SJCRH30 (cell line): ENCODE results near the gene CLN5. TPM values are rescaled to one million over a fixed set of nuclear protein-coding genes. Genes with fewer than 3 reads are reported as not detected.

Experiments
- DNase-seq, 2 experiments: peaks; one replicate each; pipeline ENCODE4 v3.0.0-alpha.2; 2015 to 2020
- H3K27ac ChIP-seq: fragments of 250-450 bp; sonication (Bioruptor Pico); 2 replicates; pipeline ENCODE4 v1.5.1; 2020; ENCODE audit warnings: mild to moderate bottlenecking, moderate library complexity
- H3K27me3 ChIP-seq: fragments of 250-450 bp; sonication (Bioruptor Pico); 2 replicates; pipeline ENCODE4 v1.5.1; 2020; ENCODE audit warnings: mild to moderate bottlenecking, moderate library complexity
- H3K36me3 ChIP-seq: fragments of 250-450 bp; sonication (Bioruptor Pico); 2 replicates; pipeline ENCODE4 v1.5.1; 2020; ENCODE audit warnings: mild to moderate bottlenecking, moderate library complexity
- H3K4me1 ChIP-seq: fragments of 250-450 bp; sonication (Bioruptor Pico); 2 replicates; pipeline ENCODE4 v1.5.1; 2020; ENCODE audit warnings: mild to moderate bottlenecking, moderate library complexity
- H3K4me3 ChIP-seq: fragments of 250-450 bp; sonication (Bioruptor Pico); 2 replicates; pipeline ENCODE4 v1.5.1; 2020; ENCODE audit warnings: mild to moderate bottlenecking, moderate library complexity
- H3K9me3 ChIP-seq: fragments of 250-450 bp; sonication (Bioruptor Pico); replicated peaks from 2 replicates; pipeline ENCODE4 v1.5.1; 2020; ENCODE audit warnings: mild to moderate bottlenecking, moderate library complexity
- total RNA-seq: library from RNA; depleted of rRNA; stranded (reverse); fragments of >200 nt; shearing (Covaris generic); gene quantifications from 2 replicates; pipeline ENCODE4 v1.2.3, GENCODE V29; 2014

Gene CLN5
- total RNA-seq, 1 experiment from 2014 or later: 14.9 TPM

DNA sequence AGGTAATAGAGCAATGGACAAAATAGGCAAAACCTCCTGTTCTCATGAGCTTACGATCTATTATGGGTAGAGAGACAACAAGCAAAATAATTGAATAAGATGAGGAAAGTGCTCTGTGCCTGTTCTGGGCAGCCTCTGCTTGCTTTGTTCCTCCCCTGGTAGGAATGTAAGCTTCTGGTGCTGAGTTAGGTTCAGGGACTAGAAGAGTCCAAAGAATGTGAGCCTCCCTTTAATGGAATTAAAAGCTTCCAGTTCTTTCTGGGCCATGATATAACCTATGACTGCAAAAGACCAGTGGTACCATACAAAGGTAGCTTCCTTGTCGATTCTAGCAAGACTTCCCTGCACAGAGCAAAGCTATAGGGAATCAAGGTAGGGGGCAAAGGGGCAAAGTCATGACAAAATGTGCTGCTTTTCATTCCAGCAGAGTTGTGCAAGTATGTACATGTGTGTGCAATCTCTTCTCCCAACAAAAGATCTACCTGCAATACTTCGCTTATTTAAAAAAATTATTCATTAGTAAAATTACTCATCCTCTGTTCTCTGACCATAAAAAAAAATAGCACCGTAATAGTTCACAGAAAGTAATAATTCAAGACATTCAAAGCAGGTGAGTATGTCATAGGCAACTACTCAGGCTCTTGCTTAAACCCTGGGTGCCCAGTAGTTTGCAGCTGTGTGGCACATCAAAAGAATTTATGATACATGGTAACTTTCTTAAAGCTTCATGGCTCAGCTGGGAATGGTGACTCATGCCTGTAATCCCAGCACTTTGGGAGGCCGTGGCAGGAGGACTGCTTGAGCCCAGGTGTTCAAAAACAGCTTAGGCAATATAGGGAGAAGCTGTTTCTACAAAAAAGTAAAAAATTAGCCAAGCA is 22.2 kb upstream of the CLN5 start:
- no peak overlapping the region for H3K27ac ChIP-seq
- no peaks in the 10 kb centered on the region for H3K27me3 ChIP-seq
- H3K4me3 ChIP-seq: no peak overlapping the region
- peak in 1 of 2 experiments; percentile 24 for DNase-seq
- H3K36me3 ChIP-seq: no peaks in the 10 kb centered on the region
- H3K9me3 ChIP-seq: no peaks in the 10 kb centered on the region
- peaks cover 12% of the 10 kb centered on the region for H3K4me1 ChIP-seq

DNA sequence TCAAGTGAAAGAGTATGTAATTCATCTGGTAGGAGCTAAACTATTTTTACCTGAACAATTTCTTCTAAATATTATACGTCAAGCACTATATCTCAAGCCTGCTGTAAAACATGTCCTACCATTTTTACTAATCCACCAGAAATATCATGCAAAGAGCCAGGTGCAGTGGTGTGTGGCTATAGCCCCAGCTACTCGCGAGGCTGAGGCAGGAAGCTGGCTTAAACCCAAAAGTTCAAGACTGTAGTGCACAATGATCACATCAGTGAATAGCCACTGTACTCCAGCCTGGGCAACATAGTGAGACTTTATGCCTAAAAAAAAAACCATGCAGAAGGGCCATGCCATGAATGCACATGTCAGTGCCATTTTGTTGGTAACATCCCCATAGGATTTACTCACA is 20.7 kb upstream of the CLN5 start:
- DNase-seq: peak in 1 of 2 experiments; percentile 17
- Histone ChIP-seq H3K9me3 (no peaks in the 10 kb centered on the region), H3K27me3 (no peaks in the 10 kb centered on the region), H3K36me3 (no peaks in the 10 kb centered on the region), H3K4me3 (no peak overlapping the region), H3K27ac (no peak overlapping the region), H3K4me1 (peaks cover 18% of the 10 kb centered on the region)

DNA sequence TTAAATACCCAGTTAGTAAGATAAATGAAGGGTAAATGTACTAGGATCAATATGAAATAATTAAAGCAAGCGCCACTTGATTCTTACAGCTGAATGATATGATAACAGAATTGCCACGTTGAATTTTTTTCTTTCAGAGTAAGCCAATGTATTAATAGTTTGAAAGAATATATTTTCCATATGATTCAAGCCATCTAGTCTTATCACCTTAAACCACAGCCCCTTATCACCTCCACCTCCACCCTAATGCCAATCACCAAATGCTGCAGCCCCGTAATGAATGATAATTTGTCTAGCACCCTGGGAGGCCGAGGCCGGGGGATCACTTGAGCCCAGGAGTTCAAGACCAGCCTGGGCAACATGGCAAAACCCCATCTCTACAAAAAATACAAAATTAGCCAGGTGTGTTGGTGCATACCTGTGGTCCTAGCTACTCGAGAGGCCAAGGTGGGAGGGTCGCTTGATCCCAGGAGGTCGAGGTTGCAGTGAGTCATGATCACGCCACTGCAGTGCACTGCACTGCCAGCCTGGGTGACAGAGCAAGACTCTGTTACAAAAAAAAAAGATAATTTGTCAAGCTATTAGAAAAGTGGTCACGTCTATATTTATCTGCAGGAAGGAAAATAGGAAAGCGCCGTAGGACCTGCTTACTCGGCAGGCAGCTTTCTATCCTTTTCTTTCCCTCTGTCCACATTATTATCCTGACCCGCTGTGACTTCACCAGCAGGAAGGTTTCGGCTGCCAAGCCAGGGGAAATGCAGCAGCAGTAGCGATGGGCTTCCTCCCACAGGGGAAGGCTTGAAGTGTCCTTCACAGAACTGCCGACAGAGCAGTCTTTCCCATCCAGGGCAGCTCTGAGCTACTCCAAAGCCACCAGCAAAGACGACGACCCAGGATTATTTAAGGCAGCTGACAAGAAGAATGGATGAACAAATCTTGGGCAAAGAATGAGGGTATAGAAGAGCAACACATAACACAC is 19.7 kb upstream of the CLN5 start:
- no peaks in the 10 kb centered on the region for H3K36me3 ChIP-seq
- H3K27ac ChIP-seq: no peak overlapping the region
- H3K27me3 ChIP-seq: no peaks in the 10 kb centered on the region
- H3K4me1 ChIP-seq: peaks cover 27% of the 10 kb centered on the region
- H3K9me3 ChIP-seq: no peaks in the 10 kb centered on the region
- H3K4me3 ChIP-seq: no peak overlapping the region
- no peak for DNase-seq

GRCh38 chr13:76973920-76974617 is 17.8 kb upstream of the CLN5 start:
- no peak overlapping the region for H3K4me3 ChIP-seq
- DNase-seq: peak in 1 of 2 experiments; percentile 24
- H3K27ac ChIP-seq: no peak overlapping the region
- no peaks in the 10 kb centered on the region for H3K36me3 ChIP-seq
- no peaks in the 10 kb centered on the region for H3K9me3 ChIP-seq
- peaks cover 24% of the 10 kb centered on the region for H3K4me1 ChIP-seq
- no peaks in the 10 kb centered on the region for H3K27me3 ChIP-seq

DNA sequence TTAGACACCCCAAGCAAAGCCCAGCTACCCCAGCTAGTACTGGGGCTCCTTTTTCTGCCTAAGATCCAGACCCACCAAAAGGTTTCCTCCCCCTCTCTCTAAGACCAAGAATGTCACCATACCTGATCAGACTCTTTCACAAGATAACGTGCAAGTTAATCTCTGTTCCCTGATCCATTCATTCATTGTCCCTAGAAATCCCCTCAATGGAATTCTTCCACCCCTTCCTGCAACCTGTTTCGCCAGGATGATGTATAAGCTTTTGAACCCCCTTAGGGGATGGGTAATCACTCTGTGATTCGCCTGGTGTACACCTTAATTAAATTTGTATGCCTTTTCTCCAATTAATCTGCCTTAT is 17.3 kb upstream of the CLN5 start:
- H3K4me1 ChIP-seq: peaks cover 23% of the 10 kb centered on the region
- H3K4me3 ChIP-seq: no peak overlapping the region
- DNase-seq: no peak
- no peaks in the 10 kb centered on the region for H3K36me3 ChIP-seq
- no peaks in the 10 kb centered on the region for H3K9me3 ChIP-seq
- no peak overlapping the region for H3K27ac ChIP-seq
- no peaks in the 10 kb centered on the region for H3K27me3 ChIP-seq

GRCh38 chr13:76975863-76976262 is 16.0 kb upstream of the CLN5 start:
- peaks cover 19% of the 10 kb centered on the region for H3K4me1 ChIP-seq
- no peaks in the 10 kb centered on the region for H3K36me3 ChIP-seq
- H3K4me3 ChIP-seq: no peak overlapping the region
- DNase-seq: peak in 1 of 2 experiments; percentile 9
- no peaks in the 10 kb centered on the region for H3K9me3 ChIP-seq
- H3K27me3 ChIP-seq: peaks cover 3% of the 10 kb centered on the region; the same call in 1 of the 2 replicates
- no peak overlapping the region for H3K27ac ChIP-seq

- Histone ChIP-seq H3K4me3 (peak overlapping the region; percentile 10; the same call in 1 of the 2 replicates), H3K36me3 (no peaks in the 10 kb centered on the region), H3K27me3 (peaks cover 3% of the 10 kb centered on the region; the same call in 1 of the 2 replicates), H3K9me3 (no peaks in the 10 kb centered on the region), H3K27ac (peak overlapping the region; percentile 13; the same call in 1 of the 2 replicates), H3K4me1 (peaks cover 19% of the 10 kb centered on the region)
- DNase-seq: peak; percentile 43 to 78
Observed at GRCh38 chr13:76976490-76976889, 15.4 kb upstream of the CLN5 start.

DNA sequence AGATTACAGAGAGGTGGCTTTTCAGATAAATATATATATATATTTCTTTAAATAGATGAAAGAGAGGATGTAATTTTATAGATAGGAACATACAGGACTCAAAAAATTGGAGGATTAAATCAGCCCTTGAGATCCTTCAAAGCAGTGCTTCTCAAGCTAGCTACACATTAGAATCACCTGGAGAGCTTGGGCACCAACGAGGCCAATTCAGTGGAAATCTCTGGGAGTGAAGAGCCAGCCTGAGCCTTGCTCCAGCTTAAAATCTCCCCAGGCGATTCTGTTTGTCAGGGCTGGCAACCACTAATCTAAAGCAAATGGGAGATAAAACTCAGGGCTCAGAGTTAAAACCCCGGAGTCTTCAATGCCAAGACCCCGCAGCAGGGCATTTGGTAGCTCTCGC is 15.0 kb upstream of the CLN5 start:
- Histone ChIP-seq H3K36me3 (no peaks in the 10 kb centered on the region), H3K27ac (no peak overlapping the region), H3K4me1 (peaks cover 19% of the 10 kb centered on the region), H3K27me3 (peaks cover 3% of the 10 kb centered on the region; the same call in 1 of the 2 replicates), H3K4me3 (no peak overlapping the region), H3K9me3 (no peaks in the 10 kb centered on the region)
- DNase-seq: peak in 1 of 2 experiments; percentile 35

- H3K27ac ChIP-seq: no peak overlapping the region
- no peaks in the 10 kb centered on the region for H3K9me3 ChIP-seq
- peak; percentile 46 to 55 for DNase-seq
- no peak overlapping the region for H3K4me3 ChIP-seq
- peaks cover 19% of the 10 kb centered on the region for H3K4me1 ChIP-seq
- peaks cover 3% of the 10 kb centered on the region; the same call in 1 of the 2 replicates for H3K27me3 ChIP-seq
- H3K36me3 ChIP-seq: no peaks in the 10 kb centered on the region
Observed at GRCh38 chr13:76980075-76980718, 11.7 kb upstream of the CLN5 start.

DNA sequence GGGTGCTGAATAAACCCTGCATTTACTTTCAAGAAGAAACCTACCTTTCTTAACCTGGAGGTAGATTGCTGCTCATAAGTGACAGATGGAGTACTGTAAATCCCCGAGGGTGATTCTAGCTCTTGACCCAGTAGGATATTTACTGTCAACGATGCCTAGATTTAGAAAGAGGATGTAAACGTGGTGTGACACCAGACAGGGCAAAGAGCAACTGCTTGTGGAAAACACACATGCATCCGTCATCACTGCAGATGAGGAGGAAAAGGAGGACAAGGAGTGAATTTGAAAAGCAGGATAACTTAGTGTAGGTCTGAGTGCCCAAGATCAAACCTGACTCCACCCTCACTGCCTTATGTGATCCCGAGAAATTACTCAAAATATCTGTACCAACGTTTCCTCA is 9.8 kb upstream of the CLN5 start:
- Histone ChIP-seq H3K4me3 (no peak overlapping the region), H3K9me3 (no peaks in the 10 kb centered on the region), H3K36me3 (no peaks in the 10 kb centered on the region), H3K4me1 (peaks cover 4% of the 10 kb centered on the region; the same call in 1 of the 2 replicates), H3K27me3 (peaks cover 3% of the 10 kb centered on the region; the same call in 1 of the 2 replicates), H3K27ac (no peak overlapping the region)
- DNase-seq: no peak

GRCh38 chr13:76983676-76984075 is 8.2 kb upstream of the CLN5 start:
- Histone ChIP-seq H3K9me3 (no peaks in the 10 kb centered on the region), H3K27me3 (peaks cover 3% of the 10 kb centered on the region; the same call in 1 of the 2 replicates), H3K27ac (no peak overlapping the region), H3K36me3 (no peaks in the 10 kb centered on the region), H3K4me1 (no peaks in the 10 kb centered on the region), H3K4me3 (no peak overlapping the region)
- DNase-seq: no peak

GRCh38 chr13:76991432-76991795 is 467 bp upstream of the CLN5 start:
- no peaks in the 10 kb centered on the region for H3K27me3 ChIP-seq
- no peaks in the 10 kb centered on the region for H3K4me1 ChIP-seq
- H3K27ac ChIP-seq: peak overlapping the region; percentile 31; the same call in 1 of the 2 replicates
- no peak for DNase-seq
- H3K9me3 ChIP-seq: no peaks in the 10 kb centered on the region
- peaks cover 3% of the 10 kb centered on the region; the same call in 1 of the 2 replicates for H3K36me3 ChIP-seq
- peak overlapping the region; percentile 75 for H3K4me3 ChIP-seq

DNA sequence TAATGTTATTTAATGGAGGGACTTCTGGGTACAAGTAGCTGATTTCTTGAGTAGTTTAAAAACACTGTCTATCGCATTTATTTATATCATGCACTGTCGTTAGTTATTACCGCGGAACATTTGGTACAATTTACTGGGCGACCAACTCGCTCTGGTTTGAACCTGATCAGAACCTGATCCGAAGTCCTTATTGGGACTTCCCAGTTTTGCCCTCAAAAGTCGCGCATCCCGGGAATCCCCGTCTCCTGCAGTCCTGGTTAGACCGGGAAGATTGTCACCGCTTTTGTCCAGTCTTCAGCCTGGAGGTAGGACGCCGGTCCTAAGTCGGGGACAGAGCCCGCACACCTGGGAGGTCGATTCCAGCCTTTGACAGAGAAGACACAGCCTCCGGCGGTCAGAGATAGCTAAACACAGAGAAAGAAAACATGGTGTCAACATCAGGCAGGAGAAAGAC is 694 bp downstream of the CLN5 start:
- no peaks in the 10 kb centered on the region for H3K9me3 ChIP-seq
- H3K4me1 ChIP-seq: no peaks in the 10 kb centered on the region
- peak in 1 of 2 experiments; percentile 21 for DNase-seq
- peak overlapping the region; percentile 75 for H3K4me3 ChIP-seq
- H3K36me3 ChIP-seq: peaks cover 7% of the 10 kb centered on the region; the same call in 1 of the 2 replicates
- no peaks in the 10 kb centered on the region for H3K27me3 ChIP-seq
- H3K27ac ChIP-seq: no peak overlapping the region; the same call in 1 of the 2 replicates

- Histone ChIP-seq H3K27me3 (no peaks in the 10 kb centered on the region), H3K4me3 (peak overlapping the region; percentile 75), H3K9me3 (no peaks in the 10 kb centered on the region), H3K36me3 (peaks cover 12% of the 10 kb centered on the region; the same call in 1 of the 2 replicates), H3K4me1 (no peaks in the 10 kb centered on the region), H3K27ac (no peak overlapping the region)
- DNase-seq: no peak
Observed at GRCh38 chr13:76993021-76993420, 1.1 kb downstream of the CLN5 start.
